ENCODE data around the gene TPSB2.
"Not testable (repeated sequence)": the region's sequence is repeated elsewhere in the genome, so short reads cannot be mapped to it uniquely, and the experiment has no call there.

The TPSB2 gene

DNA sequence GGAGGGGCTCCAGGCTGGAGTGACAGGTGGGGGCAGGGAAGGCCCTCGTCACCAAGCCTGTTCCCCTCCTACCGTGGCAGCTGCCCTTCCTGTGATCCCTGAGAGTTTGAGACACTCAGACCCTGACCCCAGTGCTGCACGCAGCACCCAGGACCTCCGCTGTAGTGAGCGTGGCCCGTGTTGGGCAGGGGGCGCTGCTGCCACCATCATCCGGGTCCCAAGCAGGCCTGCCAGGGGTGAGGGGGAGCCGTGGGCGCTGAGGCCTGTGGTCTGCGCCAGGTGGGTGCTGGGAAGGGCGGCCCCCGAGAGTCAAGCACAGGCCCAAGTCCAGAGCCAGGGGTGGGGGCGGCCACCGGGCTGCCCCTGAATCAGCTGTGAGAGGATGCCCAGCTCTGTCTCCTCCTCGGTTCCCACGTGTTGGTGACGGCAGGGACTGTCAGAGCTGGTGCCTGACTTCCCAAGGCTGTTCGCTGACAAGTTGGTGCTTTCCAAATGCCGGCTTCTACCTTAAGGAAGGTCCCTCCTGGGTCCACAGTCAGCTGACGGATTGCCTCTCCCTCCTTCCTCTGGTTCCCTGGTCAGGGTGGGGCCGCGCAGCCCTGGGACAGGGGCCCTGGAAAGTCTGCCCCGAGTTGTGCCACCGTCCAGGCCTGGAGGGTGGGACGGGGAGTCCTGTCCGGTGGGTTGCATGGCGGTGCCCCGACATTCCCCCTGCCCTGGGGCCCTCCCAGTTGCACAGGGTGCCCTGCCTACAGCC is 36.0 kb downstream of the TPSB2 start:
- Histone ChIP-seq H4K20me1 (ENCODE audit: insufficient read depth, low read length) (no peaks in the 10 kb centered on the region), H3K4me2 (ENCODE audit: low read depth, low read length) (no peak overlapping the region)

DNA sequence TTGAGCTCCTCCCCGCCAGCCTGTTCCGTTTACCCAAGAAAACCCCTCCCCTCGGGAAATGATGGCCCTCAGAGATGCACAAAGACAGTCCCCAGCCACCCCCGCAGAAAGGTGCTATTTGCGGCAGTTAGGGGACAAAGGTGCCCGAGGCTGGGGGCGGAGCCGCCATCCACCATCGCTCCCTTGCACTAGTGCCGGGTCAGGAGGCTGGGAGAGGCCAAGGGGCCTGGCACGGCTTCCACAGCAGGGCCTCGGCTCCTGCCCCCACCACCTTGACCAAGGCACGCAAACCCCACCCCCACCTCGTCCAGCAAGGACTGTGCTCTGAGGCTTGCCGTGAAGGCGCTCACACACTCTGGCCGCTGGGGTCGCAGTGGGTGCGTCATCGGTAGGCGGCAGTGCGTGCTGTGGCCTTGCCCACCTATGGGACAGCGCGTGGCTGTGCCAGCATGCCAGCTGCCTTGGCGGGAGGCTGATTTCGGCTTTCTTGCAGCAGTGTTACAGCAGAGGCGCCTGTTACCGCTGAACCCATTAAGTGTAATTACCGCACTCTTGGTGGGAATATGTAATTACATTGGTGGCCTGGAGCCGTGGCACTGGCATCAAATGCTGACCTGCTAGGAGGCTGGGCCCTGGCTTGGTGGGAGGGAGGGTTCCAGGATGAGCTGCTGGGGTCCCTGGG is 36.7 kb downstream of the TPSB2 start:
- no peak for DNase-seq
- no peak overlapping the region for H3K4me3 ChIP-seq (ENCODE audit: low read length)
- H4K20me1 ChIP-seq (ENCODE audit: insufficient read depth, low read length): no peaks in the 10 kb centered on the region
- no peaks in the 10 kb centered on the region for H3K9me3 ChIP-seq (replicated peaks; ENCODE audit: insufficient read depth, low read length)
- TF ChIP-seq EZH2phosphoT487 (IDR thresholded peaks at IDR 0.05; ENCODE audit: low read length): no peak
- no peak for TF ChIP-seq EZH2 (optimal IDR thresholded peaks at IDR 0.05; ENCODE audit: low read depth, low read length)
- no peak for TF ChIP-seq CTCF (IDR thresholded peaks at IDR 0.05; ENCODE audit: low read length)
- no peaks in the 10 kb centered on the region for H3F3A ChIP-seq (ENCODE audit: insufficient read depth, low read length)
- H3K27me3 ChIP-seq (replicated peaks; ENCODE audit: insufficient read depth, low read length): peaks cover 60% of the 10 kb centered on the region
- H3K36me3 ChIP-seq (replicated peaks; ENCODE audit: insufficient read depth, low read length): no peaks in the 10 kb centered on the region
- no peak overlapping the region for H3K27ac ChIP-seq (ENCODE audit: low read length)
- H3K9ac ChIP-seq (ENCODE audit: low read length): no peak overlapping the region
- no peaks in the 10 kb centered on the region for H3K9me2 ChIP-seq (replicated peaks; ENCODE audit: insufficient read depth, low read length)
- H3K79me2 ChIP-seq (ENCODE audit: low read length): no peaks in the 10 kb centered on the region
- no peak overlapping the region for H3K4me2 ChIP-seq (ENCODE audit: low read depth, low read length)
- no peak overlapping the region for H2AFZ ChIP-seq (ENCODE audit: low read length)
- no peaks in the 10 kb centered on the region for H3K4me1 ChIP-seq (ENCODE audit: low read length)

More for the DNA sequence above, 36.0 kb downstream of the TPSB2 start:
- no peak for TF ChIP-seq EZH2phosphoT487 (IDR thresholded peaks at IDR 0.05; ENCODE audit: low read length)
- TF ChIP-seq EZH2 (optimal IDR thresholded peaks at IDR 0.05; ENCODE audit: low read depth, low read length): no peak
- no peak for TF ChIP-seq CTCF (IDR thresholded peaks at IDR 0.05; ENCODE audit: low read length)
- Histone ChIP-seq H3F3A (ENCODE audit: insufficient read depth, low read length) (no peaks in the 10 kb centered on the region), H3K9me3 (replicated peaks; ENCODE audit: insufficient read depth, low read length) (no peaks in the 10 kb centered on the region), H3K79me2 (ENCODE audit: low read length) (no peaks in the 10 kb centered on the region), H3K4me1 (ENCODE audit: low read length) (no peaks in the 10 kb centered on the region), H3K9me2 (replicated peaks; ENCODE audit: insufficient read depth, low read length) (no peaks in the 10 kb centered on the region), H3K9ac (ENCODE audit: low read length) (no peak overlapping the region), H3K4me3 (ENCODE audit: low read length) (no peak overlapping the region), H3K27ac (ENCODE audit: low read length) (no peak overlapping the region), H3K36me3 (replicated peaks; ENCODE audit: insufficient read depth, low read length) (no peaks in the 10 kb centered on the region), H3K27me3 (replicated peaks; ENCODE audit: insufficient read depth, low read length) (peaks cover 53% of the 10 kb centered on the region), H2AFZ (ENCODE audit: low read length) (no peak overlapping the region)
- no peak for DNase-seq

- Histone ChIP-seq H3K9me3 (replicated peaks; ENCODE audit: insufficient read depth, low read length) (no peaks in the 10 kb centered on the region), H3K4me1 (ENCODE audit: low read length) (no peaks in the 10 kb centered on the region), H3K36me3 (replicated peaks; ENCODE audit: insufficient read depth, low read length) (no peaks in the 10 kb centered on the region), H3K9ac (ENCODE audit: low read length) (no peak overlapping the region), H3K27me3 (replicated peaks; ENCODE audit: insufficient read depth, low read length) (peaks cover 61% of the 10 kb centered on the region), H3K4me2 (ENCODE audit: low read depth, low read length) (no peak overlapping the region), H3K27ac (ENCODE audit: low read length) (no peak overlapping the region), H3F3A (ENCODE audit: insufficient read depth, low read length) (no peaks in the 10 kb centered on the region), H3K4me3 (ENCODE audit: low read length) (no peak overlapping the region), H2AFZ (ENCODE audit: low read length) (no peak overlapping the region), H3K79me2 (ENCODE audit: low read length) (no peaks in the 10 kb centered on the region), H4K20me1 (ENCODE audit: insufficient read depth, low read length) (no peaks in the 10 kb centered on the region), H3K9me2 (replicated peaks; ENCODE audit: insufficient read depth, low read length) (no peaks in the 10 kb centered on the region)
- TF ChIP-seq EZH2 (optimal IDR thresholded peaks at IDR 0.05; ENCODE audit: low read depth, low read length): no peak
- TF ChIP-seq CTCF (IDR thresholded peaks at IDR 0.05; ENCODE audit: low read length): no peak
- TF ChIP-seq EZH2phosphoT487 (IDR thresholded peaks at IDR 0.05; ENCODE audit: low read length): no peak
- DNase-seq: no peak
Observed at GRCh38 chr16:1192384-1193073, 37.5 kb downstream of the TPSB2 start.

DNA sequence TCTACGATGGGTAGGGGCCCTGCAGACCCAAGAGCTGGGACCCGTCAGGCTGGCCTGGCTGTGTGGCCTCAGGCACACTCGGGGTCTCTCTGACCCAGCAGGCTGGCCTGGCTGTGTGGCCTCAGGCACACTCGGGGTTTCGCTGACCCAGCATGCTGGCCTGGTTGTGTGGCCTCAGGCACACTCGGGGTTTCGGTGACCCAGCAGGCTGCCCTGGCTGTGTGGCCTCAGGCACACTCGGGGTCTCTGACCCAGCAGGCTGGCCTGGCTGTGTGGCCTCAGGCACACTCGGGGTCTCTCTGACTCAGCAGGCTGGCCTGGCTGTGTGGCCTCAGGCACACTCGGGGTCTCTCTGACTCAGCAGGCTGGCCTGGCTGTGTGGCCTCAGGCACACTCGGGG is 39.2 kb downstream of the TPSB2 start:
- H3K9me3 ChIP-seq (replicated peaks; ENCODE audit: insufficient read depth, low read length); H3K4me3 ChIP-seq (ENCODE audit: low read length); H3K9ac ChIP-seq (ENCODE audit: low read length); H3K4me2 ChIP-seq (ENCODE audit: low read depth, low read length); H3F3A ChIP-seq (ENCODE audit: insufficient read depth, low read length); H3K27ac ChIP-seq (ENCODE audit: low read length); H4K20me1 ChIP-seq (ENCODE audit: insufficient read depth, low read length); H3K9me2 ChIP-seq (replicated peaks; ENCODE audit: insufficient read depth, low read length); H3K36me3 ChIP-seq (replicated peaks; ENCODE audit: insufficient read depth, low read length); DNase-seq; H3K4me1 ChIP-seq (ENCODE audit: low read length); H2AFZ ChIP-seq (ENCODE audit: low read length); H3K79me2 ChIP-seq (ENCODE audit: low read length): not testable (repeated sequence)
- H3K27me3 ChIP-seq (replicated peaks; ENCODE audit: insufficient read depth, low read length): peaks cover 57% of the 10 kb centered on the region
